GM18909 (cell line): ENCODE data around the gene CCR2.

Experiments used
- ATAC-seq: cut with Tn5 transposase; IDR thresholded peaks from one replicate; pipeline ENCODE4 v1.9.1; 2021; ENCODE audit warnings: mild to moderate bottlenecking; ENCODE audit not compliant: unreplicated experiment, poor library complexity

Gene CCR2

DNA sequence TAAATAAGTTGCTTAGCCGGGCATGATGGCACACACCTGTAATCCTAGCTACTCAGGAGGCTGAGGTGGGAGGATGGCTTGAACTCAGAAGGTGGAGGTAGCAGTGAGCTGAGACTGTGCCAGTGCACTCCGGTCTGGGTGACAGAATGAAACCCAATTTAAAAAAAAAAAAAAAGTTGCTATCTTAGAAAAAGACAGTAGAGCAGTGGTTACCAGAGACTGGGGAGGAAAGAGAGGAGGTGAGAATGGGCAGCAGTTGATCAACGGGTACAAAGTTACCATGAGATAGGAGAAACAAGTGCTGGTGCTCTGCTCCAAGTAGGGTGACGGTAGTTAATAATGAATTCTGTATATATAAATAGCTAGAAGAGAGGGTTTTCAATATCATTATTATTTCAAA, 821 bp upstream of the CCR2 start:
- ATAC-seq: no peak

DNA sequence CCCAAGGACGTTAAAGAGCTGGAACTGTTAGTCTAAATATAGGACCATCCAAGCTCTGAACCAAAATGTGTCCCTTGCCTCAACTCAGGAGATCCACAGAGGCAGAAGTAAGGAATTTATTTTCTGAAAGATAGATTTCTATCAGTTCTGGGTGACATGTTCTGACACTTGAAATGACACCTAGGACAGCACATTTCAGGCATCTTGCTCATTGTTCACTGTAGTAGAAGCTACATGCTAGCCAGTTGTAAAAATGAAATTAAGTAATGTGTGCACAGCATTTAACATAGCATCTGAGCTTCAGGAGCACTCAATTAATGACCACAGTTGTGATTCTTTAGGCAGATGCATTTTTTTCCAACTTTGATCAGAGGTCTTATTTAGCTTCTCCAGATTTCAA, 567 bp downstream of the CCR2 start:
- ATAC-seq: no peak

DNA sequence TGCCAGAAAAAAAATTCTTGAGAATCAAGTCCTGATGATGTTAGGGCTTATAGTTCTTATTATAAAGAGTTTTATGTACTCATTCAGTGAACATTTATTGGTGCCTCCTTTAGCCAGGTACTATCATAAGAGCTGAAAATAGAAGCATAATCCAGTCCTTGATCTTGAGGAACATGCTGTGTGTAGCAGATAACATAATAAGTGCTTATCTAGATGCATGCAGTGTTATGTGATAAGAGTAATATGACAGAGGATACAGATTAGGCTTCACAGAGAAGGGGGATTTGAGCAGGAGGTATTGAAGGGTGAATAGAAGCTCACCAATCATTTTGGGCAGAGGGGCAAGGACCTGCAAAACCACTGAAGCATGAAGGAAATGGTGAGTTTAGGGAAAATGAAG, 1.1 kb downstream of the CCR2 start:
- no peak for ATAC-seq

DNA sequence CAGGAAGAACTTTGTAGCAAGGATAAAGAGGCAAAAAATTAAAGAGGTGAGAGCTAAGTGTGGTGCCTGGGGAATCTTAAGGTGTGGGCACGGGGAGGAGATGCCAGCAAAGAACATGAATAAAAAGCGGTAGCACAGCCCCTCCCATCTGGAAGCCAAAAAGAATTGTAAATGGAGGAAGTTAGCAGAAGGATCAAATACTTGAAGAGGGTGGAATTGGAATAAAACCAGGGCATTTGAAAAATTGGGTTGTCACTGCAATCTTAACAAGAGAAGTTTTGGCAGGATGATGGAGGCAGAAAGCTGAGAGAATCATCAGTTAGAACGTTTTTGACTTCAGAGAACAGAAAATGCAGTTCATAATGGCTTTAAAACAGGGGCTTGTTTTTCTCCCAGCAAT, 2.4 kb downstream of the CCR2 start:
- ATAC-seq: no peak

DNA sequence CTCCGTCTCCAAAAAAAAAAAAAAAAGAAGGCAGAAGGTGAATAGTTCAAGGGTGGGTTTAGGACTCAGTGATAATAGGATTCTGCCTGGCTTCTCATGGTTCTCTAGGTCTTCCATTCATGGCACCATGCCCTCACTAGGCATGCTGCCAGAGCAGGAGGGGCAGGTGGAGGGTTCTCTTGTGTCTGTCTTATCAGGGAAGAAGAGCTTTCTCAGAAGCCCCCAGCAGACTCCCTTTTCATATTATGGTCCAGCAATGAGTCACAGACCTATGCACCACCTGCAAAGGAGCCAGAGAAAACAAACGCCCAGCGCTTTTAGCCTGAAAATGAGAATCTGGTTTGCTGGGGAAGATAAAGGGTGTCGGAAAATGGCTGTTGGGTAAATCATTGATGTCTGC, 3.0 kb downstream of the CCR2 start:
- no peak for ATAC-seq

DNA sequence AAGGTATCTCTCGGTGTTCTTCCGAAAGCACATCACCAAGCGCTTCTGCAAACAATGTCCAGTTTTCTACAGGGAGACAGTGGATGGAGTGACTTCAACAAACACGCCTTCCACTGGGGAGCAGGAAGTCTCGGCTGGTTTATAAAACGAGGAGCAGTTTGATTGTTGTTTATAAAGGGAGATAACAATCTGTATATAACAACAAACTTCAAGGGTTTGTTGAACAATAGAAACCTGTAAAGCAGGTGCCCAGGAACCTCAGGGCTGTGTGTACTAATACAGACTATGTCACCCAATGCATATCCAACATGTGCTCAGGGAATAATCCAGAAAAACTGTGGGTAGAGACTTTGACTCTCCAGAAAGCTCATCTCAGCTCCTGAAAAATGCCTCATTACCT, 4.6 kb downstream of the CCR2 start:
- no peak for ATAC-seq

DNA sequence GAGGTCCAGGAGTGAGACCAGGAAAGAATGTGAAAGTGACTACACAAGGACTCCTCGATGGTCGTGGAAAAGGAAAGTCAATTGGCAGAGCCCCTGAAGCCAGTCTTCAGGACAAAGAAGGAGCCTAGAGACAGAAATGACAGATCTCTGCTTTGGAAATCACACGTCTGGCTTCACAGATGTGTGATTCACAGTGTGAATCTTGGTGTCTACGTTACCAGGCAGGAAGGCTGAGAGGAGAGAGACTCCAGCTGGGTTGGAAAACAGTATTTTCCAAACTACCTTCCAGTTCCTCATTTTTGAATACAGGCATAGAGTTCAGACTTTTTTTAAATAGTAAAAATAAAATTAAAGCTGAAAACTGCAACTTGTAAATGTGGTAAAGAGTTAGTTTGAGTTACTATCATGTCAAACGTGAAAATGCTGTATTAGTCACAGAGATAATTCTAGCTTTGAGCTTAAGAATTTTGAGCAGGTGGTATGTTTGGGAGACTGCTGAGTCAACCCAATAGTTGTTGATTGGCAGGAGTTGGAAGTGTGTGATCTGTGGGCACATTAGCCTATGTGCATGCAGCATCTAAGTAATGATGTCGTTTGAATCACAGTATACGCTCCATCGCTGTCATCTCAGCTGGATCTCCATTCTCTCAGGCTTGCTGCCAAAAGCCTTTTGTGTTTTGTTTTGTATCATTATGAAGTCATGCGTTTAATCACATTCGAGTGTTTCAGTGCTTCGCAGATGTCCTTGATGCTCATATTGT, 6.0 kb downstream of the CCR2 start:
- ATAC-seq: no peak

DNA sequence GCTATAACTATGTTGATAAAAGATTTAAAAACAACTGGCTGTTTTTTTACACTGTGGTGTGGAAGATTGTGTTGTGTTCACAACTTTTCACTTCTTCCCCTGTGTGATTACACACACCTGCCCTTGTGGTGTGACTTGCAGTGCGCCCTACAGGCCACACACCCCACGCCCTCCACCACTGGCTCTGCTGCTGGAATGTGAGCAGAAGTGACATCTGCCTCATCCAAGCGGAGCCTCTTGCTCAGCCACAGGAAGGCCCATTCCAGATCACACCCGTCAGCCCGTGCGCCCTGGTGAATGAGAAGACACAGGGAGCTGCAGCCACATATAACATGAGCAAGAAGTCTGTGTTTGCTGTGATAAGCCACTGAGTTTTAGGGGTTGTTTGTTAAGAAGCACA, 7.0 kb downstream of the CCR2 start:
- no peak for ATAC-seq

DNA sequence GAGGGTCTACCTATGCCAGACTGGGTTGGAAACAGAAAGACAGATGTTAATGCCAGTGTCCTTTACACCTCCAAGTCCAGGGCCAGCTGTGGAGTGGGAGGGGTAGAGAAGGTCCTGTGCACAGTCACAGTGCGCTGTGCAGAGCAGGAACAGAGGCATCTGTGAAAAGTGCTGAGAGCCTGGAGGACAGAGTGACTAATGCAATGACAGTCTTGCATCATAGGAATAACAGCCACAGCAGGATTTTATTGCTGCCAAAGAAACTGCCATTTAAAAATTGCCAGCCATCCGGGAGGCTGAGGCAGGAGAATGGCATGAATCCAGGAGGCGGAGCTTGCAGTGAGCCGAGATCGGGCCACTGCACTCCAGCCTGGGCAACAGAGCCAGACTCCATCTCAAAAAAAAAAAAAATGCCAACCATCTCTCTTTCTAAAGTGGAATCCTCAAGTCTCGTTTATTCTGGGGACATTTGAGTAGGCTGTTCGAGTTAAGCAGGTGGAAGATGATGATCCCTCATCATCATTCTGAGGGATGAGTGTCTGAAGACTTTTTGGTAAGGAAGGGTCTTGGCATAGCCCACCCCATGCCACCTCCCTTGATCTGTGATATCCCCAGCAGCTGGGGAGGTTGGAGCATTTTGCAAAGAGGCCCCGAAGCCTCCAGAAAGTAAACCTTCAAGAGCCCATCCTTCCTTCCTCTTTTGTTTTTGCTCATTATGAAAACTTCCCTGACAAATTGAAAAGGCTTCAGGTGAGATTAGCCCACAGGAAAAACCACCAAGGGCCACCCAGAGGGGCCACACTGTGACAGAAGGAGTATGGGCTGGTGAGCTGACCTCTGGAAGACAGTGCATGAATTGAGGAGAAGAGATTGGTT, 7.7 kb downstream of the CCR2 start:
- ATAC-seq: no peak

DNA sequence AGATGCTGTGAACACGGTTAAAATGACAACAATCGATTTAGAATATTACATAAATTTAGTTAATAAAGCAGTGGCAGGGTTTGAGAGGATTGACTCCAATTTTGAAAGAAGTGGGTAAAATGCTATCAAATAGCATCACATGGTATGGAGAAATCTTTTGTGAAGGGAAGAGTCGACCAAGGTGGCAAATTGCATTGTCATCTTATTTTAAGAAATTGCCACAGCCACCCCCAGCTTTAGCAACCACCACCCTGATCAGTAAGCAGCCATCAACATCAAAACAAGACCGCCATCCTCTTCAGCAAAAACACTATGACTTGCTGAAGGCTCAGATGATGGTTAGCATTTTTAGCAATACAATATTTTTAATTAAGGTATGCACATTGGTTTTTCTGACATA, 11.1 kb downstream of the CCR2 start:
- ATAC-seq: no peak

DNA sequence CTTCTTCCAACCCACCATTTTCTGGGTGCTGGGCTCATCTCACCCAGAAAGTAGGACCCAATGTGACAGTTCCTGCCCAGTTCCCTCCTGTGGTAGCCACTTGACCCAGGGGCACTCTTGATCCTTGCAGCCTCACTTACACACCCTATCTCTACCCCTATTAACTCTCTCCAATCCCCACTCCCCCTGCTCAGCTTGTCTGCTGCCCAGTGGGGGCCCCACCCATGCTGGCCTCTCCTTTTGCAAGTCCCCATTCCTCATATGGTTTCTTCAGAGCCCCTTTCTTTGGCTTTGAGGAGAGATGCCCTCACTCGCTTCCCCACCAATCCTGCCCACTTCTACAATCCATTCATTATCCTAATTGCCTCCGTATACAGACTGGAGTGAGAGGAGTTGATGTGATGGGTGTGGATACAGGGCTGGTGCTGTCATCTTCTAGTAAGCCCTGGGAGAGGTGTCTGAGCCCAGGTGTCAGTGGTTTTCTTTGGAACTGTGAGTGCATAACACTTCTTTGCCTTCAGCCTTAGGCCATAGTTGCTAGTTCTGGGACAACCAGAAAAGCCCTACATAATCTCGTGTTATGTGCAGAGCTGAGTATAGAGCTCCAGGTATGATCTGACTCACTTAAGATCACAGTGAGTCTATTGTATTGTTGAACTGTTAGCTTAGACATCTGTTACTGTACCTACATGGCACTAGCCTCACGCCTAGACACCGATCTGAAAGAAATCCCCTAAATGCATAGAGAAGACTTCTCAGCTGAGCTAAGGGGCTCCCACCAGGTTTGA, 12.0 kb downstream of the CCR2 start:
- ATAC-seq: no peak

DNA sequence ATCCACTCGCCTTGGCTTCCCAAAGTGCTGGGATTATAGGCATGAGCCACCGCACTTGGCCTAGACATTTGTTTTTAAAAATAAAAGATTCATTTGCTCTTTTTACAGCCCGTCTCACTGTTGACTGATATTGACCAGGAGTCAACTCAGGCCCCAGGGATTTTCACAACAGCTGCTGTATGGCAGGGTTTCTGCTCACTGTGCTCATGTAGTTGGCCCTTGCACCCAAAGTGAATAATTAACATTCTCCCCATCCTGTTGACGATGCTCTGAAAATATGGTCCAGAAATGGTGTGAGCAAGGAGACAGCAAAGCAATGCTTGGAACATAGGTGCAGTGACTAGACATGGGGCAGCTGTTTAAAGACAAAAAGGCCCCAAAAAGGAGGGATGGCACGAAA, 13.9 kb downstream of the CCR2 start:
- no peak for ATAC-seq

DNA sequence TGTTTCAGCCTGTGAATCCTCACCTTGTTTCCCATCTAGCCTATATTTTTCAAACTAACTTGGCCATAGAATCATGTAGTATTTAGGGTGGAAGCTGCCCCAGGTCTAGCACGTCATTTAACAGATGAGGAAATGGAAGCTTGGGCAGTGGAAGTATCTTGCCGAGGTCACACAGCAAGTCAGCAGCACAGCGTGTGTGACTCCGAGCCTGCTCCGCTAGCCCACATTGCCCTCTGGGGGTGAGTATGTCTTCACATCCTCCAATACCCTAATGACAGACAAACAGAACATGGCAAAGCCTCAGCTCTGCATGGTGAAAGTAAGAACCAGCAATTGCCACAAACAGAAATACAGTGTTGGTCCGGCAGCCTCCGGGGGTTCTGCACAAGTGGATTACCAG, 14.7 kb downstream of the CCR2 start:
- peak; percentile 58 for ATAC-seq

DNA sequence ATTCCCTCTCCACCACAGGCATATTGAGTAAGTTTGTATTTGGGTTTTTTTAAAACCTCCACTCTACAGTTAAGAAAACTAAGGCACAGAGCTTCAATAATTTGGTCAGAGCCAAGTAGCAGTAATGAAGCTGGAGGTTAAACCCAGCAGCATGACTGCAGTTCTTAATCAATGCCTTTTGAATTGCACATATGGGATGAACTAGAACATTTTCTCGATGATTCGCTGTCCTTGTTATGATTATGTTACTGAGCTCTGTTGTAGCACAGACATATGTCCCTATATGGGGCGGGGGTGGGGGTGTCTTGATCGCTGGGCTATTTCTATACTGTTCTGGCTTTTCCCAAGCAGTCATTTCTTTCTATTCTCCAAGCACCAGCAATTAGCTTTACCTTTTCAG, 15.2 kb downstream of the CCR2 start:
- ATAC-seq: no peak

DNA sequence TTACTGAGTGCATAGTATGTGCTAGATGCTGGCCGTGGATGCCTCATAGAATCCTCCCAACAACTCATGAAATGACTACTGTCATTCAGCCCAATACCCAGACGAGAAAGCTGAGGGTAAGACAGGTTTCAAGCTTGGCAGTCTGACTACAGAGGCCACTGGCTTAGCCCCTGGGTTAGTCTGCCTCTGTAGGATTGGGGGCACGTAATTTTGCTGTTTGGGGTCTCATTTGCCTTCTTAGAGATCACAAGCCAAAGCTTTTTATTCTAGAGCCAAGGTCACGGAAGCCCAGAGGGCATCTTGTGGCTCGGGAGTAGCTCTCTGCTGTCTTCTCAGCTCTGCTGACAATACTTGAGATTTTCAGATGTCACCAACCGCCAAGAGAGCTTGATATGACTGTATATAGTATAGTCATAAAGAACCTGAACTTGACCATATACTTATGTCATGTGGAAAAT, 15.8 kb downstream of the CCR2 start:
- no peak for ATAC-seq

DNA sequence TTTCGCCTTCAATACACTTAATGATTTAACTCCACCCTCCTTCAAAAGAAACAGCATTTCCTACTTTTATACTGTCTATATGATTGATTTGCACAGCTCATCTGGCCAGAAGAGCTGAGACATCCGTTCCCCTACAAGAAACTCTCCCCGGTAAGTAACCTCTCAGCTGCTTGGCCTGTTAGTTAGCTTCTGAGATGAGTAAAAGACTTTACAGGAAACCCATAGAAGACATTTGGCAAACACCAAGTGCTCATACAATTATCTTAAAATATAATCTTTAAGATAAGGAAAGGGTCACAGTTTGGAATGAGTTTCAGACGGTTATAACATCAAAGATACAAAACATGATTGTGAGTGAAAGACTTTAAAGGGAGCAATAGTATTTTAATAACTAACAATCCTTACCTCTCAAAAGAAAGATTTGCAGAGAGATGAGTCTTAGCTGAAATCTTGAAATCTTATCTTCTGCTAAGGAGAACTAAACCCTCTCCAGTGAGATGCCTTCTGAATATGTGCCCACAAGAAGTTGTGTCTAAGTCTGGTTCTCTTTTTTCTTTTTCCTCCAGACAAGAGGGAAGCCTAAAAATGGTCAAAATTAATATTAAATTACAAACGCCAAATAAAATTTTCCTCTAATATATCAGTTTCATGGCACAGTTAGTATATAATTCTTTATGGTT, 17.1 kb downstream of the CCR2 start, which contains the start of gene CCR5:
CCR5 (plus strand) TSS at position 108 of the 680 bp plus-strand sequence. CDS start 1,957 bp downstream, outside the sequence.
- ATAC-seq: no peak

DNA sequence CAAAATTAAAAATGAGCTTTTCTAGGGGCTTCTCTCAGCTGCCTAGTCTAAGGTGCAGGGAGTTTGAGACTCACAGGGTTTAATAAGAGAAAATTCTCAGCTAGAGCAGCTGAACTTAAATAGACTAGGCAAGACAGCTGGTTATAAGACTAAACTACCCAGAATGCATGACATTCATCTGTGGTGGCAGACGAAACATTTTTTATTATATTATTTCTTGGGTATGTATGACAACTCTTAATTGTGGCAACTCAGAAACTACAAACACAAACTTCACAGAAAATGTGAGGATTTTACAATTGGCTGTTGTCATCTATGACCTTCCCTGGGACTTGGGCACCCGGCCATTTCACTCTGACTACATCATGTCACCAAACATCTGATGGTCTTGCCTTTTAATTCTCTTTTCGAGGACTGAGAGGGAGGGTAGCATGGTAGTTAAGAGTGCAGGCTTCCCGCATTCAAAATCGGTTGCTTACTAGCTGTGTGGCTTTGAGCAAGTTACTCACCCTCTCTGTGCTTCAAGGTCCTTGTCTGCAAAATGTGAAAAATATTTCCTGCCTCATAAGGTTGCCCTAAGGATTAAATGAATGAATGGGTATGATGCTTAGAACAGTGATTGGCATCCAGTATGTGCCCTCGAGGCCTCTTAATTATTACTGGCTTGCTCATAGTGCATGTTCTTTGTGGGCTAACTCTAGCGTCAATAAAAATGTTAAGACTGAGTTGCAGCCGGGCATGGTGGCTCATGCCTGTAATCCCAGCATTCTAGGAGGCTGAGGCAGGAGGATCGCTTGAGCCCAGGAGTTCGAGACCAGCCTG, 17.8 kb downstream of the CCR2 start:
- no peak for ATAC-seq

DNA sequence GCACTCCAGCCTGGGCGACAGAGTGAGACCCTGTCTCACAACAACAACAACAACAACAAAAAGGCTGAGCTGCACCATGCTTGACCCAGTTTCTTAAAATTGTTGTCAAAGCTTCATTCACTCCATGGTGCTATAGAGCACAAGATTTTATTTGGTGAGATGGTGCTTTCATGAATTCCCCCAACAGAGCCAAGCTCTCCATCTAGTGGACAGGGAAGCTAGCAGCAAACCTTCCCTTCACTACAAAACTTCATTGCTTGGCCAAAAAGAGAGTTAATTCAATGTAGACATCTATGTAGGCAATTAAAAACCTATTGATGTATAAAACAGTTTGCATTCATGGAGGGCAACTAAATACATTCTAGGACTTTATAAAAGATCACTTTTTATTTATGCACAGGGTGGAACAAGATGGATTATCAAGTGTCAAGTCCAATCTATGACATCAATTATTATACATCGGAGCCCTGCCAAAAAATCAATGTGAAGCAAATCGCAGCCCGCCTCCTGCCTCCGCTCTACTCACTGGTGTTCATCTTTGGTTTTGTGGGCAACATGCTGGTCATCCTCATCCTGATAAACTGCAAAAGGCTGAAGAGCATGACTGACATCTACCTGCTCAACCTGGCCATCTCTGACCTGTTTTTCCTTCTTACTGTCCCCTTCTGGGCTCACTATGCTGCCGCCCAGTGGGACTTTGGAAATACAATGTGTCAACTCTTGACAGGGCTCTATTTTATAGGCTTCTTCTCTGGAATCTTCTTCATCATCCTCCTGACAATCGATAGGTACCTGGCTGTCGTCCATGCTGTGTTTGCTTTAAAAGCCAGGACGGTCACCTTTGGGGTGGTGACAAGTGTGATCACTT, 18.8 kb downstream of the CCR2 start:
- no peak for ATAC-seq
